ENCODE measurements around the gene ADAM19.

Gene ADAM19

DNA sequence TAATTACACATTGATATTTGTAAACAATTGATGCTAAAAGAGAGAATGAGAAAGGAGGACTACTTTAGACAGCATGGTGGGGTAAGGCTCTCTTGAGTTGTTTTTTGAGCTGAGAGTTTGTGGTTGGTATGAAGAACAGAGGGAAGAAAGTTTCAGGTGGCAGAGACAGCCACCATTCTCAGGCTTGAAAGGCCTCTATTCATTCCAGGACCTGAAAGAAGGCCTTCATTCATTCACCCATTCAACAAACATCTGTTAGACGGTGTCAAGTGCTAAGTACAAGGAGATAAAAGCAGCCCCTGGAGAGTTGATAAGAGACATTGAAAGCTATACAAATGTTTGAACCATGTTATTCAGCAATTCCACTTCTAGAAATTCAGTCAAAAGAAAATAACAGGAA lies 21.7 kb upstream of the ADAM19 start:
- DNase-seq (ENCODE audit: low read depth in 2 of 2), result no peak

DNA sequence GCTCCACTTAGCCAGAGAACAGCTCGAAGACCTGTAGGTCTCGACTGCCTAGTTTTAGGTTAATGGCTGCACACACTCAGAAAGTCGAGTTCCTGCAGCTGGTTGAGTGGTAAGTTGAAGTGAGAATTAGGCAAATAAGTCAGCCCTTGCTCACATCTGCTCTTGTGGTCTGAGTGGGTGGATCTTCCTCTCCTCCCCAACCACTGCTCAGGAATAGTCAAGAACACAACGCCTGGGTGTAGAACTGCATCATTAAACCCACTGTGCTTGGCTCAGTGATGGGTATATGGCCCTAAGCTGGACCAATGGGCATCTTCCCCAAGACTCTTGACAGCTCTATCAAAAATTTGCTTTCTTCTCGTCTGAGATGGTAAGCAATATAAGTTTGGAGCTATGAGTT lies 20.9 kb upstream of the ADAM19 start:
- no peak for DNase-seq (ENCODE audit: low read depth in 2 of 2)

DNA sequence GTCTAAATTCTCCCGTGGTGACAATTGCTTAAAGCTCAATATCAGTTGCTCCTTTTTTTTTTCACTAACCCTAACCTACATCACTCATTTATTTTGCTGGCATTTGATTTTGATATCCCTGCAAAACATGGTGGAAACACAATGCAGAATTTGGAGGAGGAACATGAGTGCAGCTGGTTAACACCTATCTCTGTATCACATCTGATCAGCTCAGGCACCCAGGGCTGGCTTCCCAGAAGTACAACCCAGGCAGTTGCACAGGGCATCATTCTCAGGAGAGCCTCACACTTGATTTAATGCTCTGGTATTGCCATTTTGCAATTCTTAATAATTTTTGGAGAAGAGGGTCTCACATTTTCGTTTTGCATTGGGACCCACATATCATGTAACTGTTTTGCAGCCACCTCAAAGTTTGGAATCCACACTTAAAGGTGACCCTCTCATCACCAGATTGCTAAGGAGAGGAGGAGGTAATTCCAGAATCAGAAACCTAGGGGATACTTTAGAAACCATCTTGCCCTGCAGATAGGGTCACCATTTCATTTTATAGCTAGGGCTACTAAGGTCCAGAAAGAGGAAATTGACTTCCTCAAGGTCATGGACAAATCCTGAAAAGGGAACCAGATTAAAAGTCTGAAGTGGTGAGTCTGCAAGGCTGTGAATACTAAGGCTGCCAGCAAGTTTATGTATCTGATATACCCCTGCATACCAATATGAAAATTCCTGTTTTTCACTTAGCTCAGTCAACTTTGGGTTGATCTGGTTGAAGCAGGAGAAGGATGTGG lies 19.3 kb upstream of the ADAM19 start:
- no peak for DNase-seq (ENCODE audit: low read depth in 2 of 2)

DNA sequence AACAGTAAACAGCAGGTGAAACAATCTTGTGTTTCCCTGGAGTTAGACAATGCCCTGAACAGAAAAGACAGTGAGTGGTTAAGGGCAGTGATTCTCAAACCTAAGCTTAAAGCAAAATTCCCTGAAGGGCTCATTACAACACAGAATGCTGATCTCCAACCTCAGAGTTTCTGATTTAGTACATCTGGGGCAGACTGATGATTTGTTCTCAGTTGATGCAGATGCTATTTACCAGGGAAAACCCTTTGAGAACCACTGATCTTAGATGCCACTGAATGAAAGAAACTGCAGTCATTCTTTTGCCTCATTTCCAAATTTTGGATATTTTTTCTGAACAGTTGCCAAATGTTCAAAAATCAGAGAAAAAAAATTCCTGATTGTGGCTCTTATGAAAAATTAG lies 18.7 kb upstream of the ADAM19 start:
- DNase-seq (ENCODE audit: low read depth in 2 of 2), result no peak

DNA sequence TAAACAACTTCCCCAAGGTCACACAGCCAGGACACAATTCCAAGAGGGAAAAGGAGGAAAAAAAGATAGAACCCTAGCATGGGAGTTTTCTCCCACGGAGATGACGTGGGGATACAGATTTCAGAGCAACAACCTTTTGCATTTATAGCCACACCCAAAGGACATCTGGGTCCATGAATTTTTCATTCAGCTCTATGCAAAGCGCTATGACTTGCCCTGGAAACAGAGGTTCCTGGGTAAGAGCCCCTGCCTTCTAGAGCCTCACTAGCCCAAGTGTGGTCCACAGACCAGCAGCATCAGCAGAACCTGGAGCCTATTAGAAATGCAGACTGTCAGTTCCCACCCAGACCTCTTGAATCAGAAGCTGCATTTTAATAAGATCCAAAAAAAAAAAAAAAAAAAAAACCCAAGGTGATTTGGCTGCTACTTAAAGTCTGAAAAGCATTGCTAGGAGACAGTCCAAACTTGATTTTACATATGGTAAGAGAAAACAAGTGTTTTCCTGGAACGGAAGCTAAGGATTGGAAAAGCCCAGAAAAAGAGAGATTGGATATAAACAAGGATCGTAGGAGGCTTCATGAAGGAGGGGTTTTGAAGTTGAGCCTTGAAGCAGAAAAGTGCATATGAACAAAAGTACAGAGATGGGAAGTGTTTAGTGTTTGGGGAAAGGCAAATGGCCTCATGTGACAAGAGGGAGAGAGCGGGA lies 17.6 kb upstream of the ADAM19 start:
- no peak for DNase-seq (ENCODE audit: low read depth in 2 of 2)

DNA sequence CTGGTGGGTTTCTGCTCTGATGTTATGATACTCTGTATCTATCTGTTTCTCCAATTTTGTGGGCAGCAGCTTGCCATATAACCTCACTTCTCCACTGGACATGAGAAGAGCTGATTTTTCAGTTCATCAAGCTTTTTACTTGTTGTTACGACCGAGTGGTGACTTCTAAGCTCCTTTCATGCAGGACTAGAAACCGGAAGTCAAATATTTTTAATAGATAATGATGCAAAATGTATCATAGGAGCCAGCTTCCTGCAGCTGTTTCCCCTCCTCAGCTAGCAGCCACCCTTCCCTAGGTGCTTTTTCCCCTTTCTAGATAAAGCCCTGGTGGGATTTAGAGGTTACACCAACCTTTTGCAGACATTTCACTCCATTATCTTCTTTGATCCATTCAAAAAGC lies 17.0 kb upstream of the ADAM19 start:
- no peak for DNase-seq (ENCODE audit: low read depth in 2 of 2)

DNA sequence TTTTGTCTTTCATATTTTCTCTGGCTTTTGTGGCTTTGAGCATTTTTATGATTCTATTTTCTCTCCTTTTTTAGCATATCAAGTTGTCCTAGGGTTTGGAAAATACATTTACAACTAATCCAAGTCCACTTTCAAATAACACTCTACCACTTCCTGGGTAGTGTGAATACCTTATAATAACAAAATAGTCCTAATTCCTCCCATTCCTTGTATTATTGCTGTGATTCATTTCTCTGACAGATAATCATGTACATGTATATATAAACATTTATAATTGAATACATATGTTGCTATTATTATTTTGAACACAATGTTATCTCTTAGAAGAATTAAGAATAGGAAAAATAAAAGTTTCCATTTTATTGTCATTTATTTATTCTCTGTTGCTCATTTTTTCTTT lies 14.9 kb upstream of the ADAM19 start:
- no peak for DNase-seq (ENCODE audit: low read depth in 2 of 2)

DNA sequence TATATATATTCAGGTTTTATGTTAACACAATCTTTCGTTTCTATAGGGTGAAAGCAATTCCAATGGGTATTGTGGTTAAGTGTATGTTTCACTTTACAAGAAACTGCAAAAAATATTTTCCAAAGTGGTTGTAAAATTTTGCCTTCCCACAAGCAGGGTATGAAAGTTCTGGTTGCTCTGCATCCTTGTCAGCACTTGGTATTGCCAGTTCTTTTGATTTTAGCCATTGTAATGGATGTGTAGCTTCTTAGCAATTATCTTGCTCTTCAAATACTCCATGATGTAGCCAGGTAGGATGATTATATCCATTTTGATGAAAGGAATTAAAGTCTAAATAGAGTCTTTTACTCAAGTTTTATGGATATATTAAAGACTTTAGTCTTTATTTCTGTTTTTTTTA lies 9.1 kb upstream of the ADAM19 start:
- no peak for DNase-seq (ENCODE audit: low read depth in 2 of 2)

DNA sequence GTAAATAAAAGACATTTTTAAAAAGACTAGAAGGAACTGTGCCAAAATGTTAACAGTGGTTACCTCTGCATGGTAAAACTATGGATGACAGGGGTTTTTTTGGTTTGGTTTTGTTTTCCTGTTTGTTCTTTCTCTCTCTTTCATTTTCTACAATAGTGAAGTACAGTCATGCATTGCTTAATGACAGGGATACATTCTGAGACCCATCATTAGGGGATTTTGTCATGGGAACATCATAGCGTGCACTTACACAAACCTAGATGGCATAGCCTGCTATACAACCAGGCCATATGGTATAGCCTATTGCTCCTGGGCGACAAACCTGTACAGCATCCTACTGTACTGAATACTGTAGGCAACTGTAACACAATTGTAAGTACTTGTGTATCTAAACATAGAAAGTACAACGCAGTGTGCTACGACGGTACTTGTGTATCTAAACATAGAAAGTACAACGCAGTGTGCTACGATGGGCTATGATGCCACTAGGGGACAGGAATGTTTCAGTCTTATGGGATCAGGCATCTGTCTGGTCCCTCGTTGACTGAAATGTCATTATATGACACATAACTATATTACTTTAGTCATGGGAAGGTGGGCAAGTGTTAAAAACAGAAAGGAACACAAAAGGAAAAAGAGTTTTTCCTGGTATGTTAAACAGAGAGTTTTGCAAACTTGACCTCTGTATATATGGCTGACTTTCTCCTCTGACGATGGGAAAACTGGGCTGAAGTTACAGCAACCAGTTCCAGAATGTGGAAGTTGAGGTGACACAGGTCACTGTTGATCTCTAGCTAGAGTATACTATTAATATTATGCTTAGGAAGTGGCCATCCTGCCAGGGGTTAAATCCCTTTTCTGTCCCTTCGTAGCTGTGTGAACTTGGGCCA lies 7.4 kb upstream of the ADAM19 start:
- no peak for DNase-seq (ENCODE audit: low read depth in 2 of 2)

DNA sequence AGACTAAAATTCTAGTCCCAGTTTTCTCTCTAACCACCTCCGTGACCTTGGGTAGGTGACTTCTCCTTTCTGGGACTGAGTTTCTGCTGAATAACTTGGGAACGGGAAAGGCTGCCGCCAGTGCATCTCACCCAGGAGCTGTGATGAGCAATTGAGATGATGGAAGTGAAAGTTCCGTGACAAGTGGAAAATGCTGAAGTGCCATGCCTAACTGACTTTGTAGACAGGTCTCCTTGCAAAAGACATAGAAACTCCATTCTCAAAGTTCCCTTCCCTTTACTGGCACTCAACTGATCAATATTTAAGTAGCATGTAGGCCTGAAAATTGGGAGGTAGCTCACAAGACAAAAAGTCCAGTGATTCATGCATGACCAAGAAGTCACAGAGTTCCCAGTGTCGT lies 6.3 kb upstream of the ADAM19 start:
- DNase-seq (ENCODE audit: low read depth in 2 of 2), result no peak

DNA sequence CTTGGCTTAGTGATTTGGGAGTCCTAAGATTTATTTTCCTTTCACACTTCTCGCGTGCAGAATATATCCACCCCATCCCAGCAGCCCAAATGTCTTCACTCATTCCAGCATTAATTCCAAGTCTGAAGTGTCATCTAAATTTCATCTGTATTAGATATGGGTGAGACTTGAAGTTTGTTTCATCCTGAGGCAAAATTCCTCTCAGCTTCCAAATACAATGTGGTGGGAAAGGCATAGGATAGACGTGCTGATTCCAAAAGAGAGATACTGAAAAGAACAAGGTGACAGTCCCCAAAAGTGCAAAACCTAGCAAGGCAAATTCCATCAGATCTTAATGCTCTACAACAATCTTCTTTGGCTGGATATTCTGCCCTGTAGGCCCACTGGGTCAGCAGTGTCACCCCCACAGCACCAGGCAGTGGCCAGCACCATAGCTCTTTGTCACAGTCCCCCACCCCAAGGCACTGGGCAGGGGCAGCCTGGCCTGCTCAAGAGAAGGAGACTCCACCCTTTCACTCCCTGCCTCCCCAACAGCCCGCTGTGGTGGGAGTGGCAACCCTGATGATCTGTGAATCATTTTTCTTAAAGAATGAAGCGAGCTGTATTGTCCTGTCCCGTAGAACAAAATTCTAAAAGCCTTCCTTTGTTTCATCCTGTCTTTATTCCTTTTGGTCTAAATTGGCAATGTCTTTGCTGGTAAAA lies 2.7 kb upstream of the ADAM19 start:
- DNase-seq (ENCODE audit: low read depth in 2 of 2), result no peak

DNA sequence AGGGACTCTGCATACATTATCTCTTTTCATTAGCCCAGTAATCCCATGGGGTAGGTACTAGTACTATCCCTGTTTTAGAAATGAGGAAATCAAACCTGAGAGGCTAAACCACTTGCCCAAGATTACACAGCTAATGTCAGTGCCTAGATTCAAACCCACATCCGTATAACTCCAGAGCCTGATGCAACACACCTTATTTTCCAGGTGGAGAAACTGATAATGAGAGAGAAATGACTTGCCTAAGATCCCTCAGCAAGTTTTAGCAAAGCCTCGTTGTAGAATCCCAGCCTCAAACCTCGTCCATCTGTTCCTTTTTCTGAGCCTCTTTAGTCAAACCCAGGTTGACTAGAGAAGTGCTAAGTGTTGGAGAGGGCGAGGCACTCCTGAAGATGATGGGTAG lies 1.1 kb upstream of the ADAM19 start:
- DNase-seq (ENCODE audit: low read depth in 2 of 2), result no peak

DNA sequence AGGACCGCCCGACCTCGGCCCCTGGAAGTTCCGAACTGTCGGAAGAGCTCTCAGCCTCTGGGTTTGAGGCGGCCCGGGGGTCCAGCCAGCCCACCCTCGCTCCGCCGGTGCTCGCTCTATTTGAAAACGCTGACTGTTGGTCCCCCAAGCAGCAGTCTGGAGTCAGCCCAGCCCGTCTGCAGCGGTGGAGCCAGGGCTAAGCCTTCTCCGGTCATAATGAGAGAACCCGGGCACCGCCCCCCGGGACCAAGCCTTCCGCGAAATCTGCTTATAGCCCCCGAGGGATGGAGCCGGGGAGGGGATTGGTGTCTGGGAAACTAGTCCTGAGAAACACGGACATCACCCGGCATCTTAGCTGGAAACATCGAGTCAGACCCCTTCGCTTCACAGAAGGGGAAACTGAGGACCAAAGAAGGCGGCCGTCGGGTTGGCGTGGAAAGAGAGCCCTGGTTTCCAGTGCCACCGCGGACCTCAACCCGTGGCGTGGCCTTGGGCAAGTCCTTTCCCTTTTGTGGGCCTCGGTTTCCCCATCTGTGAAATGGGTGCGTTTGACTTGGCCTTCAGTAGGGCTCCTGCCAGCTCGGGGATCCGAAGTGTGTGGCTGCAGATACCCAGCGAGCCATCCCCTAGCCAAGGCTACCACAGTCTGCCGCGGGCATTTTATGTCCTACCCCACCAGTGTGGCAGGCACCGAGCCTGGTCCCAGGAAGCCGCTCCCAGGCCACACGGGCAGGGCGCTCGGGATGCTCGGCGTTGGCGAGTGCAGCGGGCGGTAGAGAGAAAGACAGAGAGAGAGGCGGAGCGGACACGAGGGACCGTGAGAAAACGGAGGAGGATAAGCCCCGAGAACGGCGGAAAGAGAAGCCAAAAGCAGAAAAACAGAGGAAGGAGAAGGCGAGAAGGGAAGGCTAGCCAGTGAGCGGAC lies 857 bp downstream of the ADAM19 start:
- no peak for DNase-seq (ENCODE audit: low read depth in 2 of 2)

DNA sequence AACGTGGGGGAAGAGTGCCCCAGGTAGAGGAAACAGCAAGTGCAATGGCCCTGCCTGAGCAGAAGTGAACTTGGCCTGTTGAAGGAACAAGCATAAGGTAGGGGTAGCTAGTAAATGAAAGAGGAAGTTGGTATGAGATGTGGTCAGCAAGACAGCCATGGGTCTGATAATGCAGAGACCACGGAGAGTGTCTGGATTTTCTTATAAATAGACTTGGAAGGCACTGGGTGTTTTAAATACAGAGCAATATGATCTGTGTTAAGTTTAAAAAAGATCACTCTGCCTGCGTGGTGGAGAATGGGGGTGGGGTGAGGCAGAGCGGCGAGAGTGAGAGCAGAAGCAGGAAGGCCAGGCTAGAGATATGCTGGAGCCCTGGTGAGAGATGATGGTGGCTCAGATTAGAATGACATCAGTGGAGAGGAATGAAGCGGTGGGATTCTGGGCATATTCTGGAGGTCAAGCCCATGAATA lies 4.2 kb downstream of the ADAM19 start:
- no peak for DNase-seq (ENCODE audit: low read depth in 2 of 2)

DNA sequence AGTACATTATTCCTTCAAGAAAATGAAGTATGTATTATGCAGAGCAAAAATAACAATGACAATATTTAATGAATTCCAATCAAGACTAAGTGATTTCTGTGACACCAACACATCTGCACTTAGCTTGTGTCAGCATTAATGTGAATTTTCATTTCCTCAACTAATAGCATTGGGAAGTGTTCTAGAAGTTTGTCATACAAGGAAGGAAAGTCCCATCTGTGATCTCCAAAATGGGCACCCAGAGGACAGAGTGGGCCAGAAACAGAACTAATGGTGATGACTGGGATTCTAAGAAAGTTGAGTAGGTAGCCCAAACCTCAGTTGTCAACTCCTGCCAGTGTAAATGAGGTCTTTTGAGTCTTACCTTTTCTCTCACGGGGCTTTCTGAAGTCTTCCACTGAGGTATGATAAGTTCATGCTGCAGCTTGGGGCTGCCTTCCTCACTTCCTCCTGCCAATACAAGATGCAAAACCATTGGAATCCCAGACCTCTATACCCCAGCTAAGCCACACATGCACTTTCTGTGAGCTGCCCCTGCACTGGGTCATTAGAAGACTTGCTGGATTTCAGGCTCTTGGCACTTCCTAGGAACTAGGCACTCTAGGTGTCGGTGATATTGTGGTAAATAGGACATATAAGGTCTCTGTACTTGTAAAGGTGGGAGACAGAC lies 4.9 kb downstream of the ADAM19 start:
- DNase-seq (ENCODE audit: low read depth in 2 of 2), result no peak

DNA sequence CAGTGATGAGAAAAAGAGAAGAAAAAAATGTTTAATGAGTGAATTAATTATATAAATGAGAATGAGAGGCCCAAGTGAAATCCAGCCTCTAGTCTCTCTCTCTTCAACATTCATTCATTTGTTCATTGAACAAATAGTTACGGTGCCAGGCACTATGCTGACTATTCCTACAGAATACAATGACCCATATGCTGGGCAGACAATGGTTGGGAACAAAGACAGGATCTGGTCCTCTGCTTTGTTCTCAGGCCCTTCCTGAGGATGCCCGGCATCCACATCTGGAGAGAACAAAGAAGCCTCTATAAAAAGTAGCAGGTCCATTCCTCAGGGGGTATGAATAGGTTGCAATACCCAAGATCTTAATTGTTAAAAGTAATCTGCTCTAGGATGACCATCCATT lies 6.9 kb downstream of the ADAM19 start:
- DNase-seq (ENCODE audit: low read depth in 2 of 2), result no peak

DNA sequence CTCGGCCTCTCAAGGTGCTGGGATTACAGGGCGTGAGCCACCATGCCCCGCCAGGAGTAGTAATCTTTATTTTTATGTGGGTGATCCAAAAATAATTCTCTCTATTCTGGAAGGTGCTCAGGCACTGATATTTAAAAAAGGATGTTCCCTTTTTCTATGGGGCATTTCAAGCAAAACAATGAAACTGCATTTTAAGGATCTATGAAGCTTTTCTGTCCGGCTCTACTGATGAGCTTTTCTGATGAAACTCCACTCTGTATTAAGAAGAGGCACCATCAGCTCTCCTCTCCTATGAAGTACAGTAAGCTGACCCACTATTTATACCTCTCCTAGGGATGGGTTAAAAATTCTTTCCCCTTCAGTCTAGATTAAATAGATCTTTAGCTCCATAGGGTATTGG lies 7.4 kb downstream of the ADAM19 start:
- DNase-seq (ENCODE audit: low read depth in 2 of 2), result no peak

DNA sequence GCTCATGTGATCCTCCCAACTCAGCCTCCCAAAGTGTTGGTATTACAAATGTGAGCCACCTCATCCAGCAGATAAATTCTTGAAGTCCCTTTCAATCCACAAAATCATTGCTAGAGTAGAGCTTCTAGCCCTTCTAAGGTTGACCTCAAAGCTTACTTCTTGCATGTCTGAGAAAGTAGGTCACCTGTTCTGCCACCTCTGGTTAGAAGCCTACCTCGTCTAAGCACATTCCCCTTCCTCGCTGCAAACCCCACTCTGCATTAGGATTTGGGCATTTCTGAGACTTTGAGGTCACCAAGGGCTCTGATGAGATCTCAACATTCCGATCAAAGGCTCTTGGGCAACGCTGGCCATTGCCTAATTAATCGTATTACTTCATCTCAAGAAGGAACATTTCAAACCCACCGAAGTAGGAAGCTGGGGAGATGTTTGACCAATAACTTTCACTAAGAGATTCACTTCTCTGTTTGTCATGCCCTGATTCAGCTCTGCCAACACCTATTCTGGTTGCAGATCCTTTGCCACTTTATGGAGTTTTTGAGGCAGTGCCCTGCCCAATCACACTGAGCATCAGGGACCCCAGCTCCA lies 8.6 kb downstream of the ADAM19 start:
- no peak for DNase-seq (ENCODE audit: low read depth in 2 of 2)

DNA sequence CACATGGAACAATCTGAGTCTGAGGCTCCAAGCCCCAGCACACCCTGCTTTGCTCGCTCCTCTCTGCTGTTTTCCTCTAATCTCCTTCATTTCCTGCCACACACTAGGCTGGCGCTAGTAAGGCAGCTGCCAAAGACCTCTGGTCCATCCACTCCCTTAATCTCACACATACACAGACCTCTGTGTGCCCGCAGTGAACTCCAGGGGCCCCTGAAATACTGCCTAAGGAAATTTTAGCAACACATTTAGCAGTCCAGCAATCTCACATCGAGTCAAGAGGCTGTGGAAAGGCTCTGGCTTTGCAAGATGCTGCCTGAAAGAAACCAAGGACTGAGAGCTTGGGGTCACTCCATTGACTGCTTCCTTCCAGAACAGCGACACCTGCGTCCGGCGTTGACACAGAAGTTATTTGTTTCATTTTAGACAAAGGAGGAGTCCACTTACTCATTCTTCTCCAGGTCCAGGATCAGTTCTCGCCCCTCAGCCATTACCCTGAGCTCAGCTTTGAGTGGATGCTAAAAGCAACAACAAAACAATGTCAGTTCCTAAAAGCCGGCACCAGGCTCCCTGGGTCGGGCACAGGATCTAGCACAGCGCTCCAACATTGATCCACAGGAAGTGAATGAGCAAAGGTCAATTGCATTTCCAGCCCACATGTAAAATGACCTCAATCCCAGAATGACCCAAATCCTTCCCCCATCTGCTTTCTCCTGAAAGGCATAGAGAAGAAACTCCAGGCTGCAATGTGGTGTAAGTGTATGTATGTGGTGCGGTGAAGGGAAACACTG lies 11.5 kb downstream of the ADAM19 start:
- DNase-seq (ENCODE audit: low read depth in 2 of 2), result no peak

Measured in stimulated activated CD4-positive, alpha-beta T cell treated with anti-CD3 and anti-CD28 coated beads, Interleukin-1b, Interleukin-23, amount 100 ng/mL, for 1 hour (primary cell).